Hepatocyte (in vitro differentiated cells): Measurements from ENCODE around the gene CLIP3. TPM values are rescaled to one million over a fixed set of nuclear protein-coding genes. Genes with fewer than 3 reads are reported as not detected.

ENCODE experiments used
- DNase-seq: peaks from one replicate; pipeline ENCODE4 v3.0.0-alpha.2; 2016; ENCODE audit warnings: low spot score
- H2AFZ ChIP-seq: fragments of 200-600 bp; sonication (generic); 2 replicates; pipeline ENCODE4 v1.6.0; 2016; ENCODE audit warnings: antibody characterized with exemption, mild to moderate bottlenecking
- H3K27ac ChIP-seq: fragments of 200-600 bp; sonication (generic); 2 replicates; pipeline ENCODE4 v1.5.1; 2016; ENCODE audit warnings: mild to moderate bottlenecking
- H3K27me3 ChIP-seq: fragments of 200-600 bp; sonication (generic); 2 replicates; pipeline ENCODE4 v1.6.1; 2016
- H3K36me3 ChIP-seq: fragments of 200-600 bp; sonication (generic); replicated peaks from 2 replicates; pipeline ENCODE4 v1.5.1; 2016; ENCODE audit warnings: low read depth; ENCODE audit not compliant: insufficient read depth
- H3K4me1 ChIP-seq: fragments of 200-600 bp; sonication (generic); 2 replicates; pipeline ENCODE4 v1.5.1; 2016; ENCODE audit warnings: mild to moderate bottlenecking, moderate library complexity; ENCODE audit not compliant: insufficient read depth
- H3K4me2 ChIP-seq: fragments of 200-600 bp; sonication (generic); 2 replicates; pipeline ENCODE4 v1.6.0; 2016
- H3K4me3 ChIP-seq: fragments of 200-600 bp; sonication (generic); 2 replicates; pipeline ENCODE4 v1.5.1; 2016; ENCODE audit warnings: mild to moderate bottlenecking
- H3K79me2 ChIP-seq: fragments of 200-600 bp; sonication (generic); 2 replicates; pipeline ENCODE4 v1.6.0; 2017; ENCODE audit warnings: mild to moderate bottlenecking
- H3K9me2 ChIP-seq: fragments of 200-600 bp; sonication (generic); replicated peaks from 2 replicates; pipeline ENCODE4 v1.6.0; 2017; ENCODE audit warnings: mild to moderate bottlenecking; ENCODE audit not compliant: insufficient read depth
- H3K9me3 ChIP-seq: fragments of 200-600 bp; sonication (generic); 2 replicates; pipeline ENCODE4 v1.5.1; 2016; ENCODE audit warnings: low read depth, mild to moderate bottlenecking
- H4K20me1 ChIP-seq: fragments of 200-600 bp; sonication (generic); 2 replicates; pipeline ENCODE4 v1.6.0; 2016; ENCODE audit warnings: mild to moderate bottlenecking; ENCODE audit not compliant: insufficient read depth, poor library complexity, severe bottlenecking
- EZH2 ChIP-seq: fragments of 200-600 bp; sonication (generic); IDR thresholded peaks from 2 replicates; pipeline ENCODE4 v1.6.1; 2016; ENCODE audit warnings: antibody characterized with exemption, mild to moderate bottlenecking, borderline replicate concordance
- EZH2phosphoT487 ChIP-seq: fragments of 200-600 bp; sonication (generic); IDR thresholded peaks from one replicate; pipeline ENCODE4 v1.6.1; 2018; ENCODE audit warnings: antibody characterized with exemption, mild to moderate bottlenecking, low read depth, moderate library complexity; ENCODE audit not compliant: unreplicated experiment, severe bottlenecking
- WGBS: methylation state at CpG from one replicate; pipeline ENCODE4 v1.1.6; 2016; ENCODE audit warnings: low lambda C conversion rate; ENCODE audit errors: missing lambda C conversion rate; 5-methylcytosine and 5-hydroxymethylcytosine counted together
- polyA plus RNA-seq: library from polyadenylated mRNA; unstranded; fragments of >200 nt; fragmentation: Nextera tagmentation; extraction: Ambion mirVana; gene quantifications from 2 replicates; pipeline ENCODE4 v1.2.1, GENCODE V29; 2016
- total RNA-seq: library from RNA; depleted of rRNA; stranded (reverse); fragments of >200 nt; gene quantifications from 2 replicates; pipeline ENCODE4 v1.2.3, GENCODE V29; 2014

The CLIP3 gene
- total and polyA plus RNA-seq, 2 experiments from 2014 or later, result 5.1 to 19.5 TPM

DNA sequence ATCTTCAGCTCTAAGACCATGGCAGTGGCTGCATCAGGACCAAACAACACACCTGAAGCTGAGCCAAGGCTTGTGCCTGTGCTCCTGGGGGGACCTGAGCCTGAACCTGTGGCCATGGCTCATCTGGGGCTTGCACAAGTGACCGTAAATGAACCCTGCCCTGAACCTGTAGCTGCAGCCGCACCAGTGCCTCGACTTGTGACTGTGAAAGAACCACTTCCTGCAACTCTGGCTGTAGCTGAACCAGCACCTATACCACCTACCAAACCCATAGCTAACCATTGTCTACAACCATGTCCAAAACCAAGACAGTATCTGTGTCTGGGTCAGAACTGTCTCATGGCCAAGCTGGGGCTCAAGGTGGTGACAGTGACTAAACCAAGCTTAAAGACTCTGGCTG, 65.9 kb downstream of the CLIP3 start:
- TF ChIP-seq EZH2, result no peak
- TF ChIP-seq EZH2phosphoT487, result no peak
- Histone ChIP-seq H3K4me1 (no peaks in the 10 kb centered on the region), H3K4me3 (no peak overlapping the region), H3K9me3 (no peaks in the 10 kb centered on the region), H2AFZ (no peak overlapping the region), H3K9me2 (no peaks in the 10 kb centered on the region), H3K27me3 (no peaks in the 10 kb centered on the region), H3K79me2 (no peaks in the 10 kb centered on the region), H3K4me2 (no peak overlapping the region), H3K36me3 (no peaks in the 10 kb centered on the region), H4K20me1 (no peaks in the 10 kb centered on the region), H3K27ac (no peak overlapping the region)
- no peak for DNase-seq
- whole genome bisulfite sequencing, result 87% methylated on average over 3 of the region's 3 CpGs

Other genes with a start within 250 kb of the CLIP3 start
- gene PRODH2, start 220.0 kb downstream of the CLIP3 start, total RNA-seq, result 5.1 and 6.8 TPM in 2 replicates
- 7.1 and 13.9 TPM in 2 replicates for gene PRODH2, start 220.0 kb downstream of the CLIP3 start, polyA plus RNA-seq
- 0.30 and 0.36 TPM in 2 replicates for gene NPHS1, start 180.4 kb downstream of the CLIP3 start, total RNA-seq
- gene NPHS1, start 180.4 kb downstream of the CLIP3 start, polyA plus RNA-seq, result 0.15 and 0.76 TPM in 2 replicates
- 0.12 and 1.4 TPM in 2 replicates for gene KIRREL2, start 176.0 kb downstream of the CLIP3 start, total RNA-seq
- gene KIRREL2, start 176.0 kb downstream of the CLIP3 start, polyA plus RNA-seq, result 0.64 and 2.3 TPM in 2 replicates
- 19.8 and 29.0 TPM in 2 replicates for gene APLP1, start 164.3 kb downstream of the CLIP3 start, total RNA-seq
- gene APLP1, start 164.3 kb downstream of the CLIP3 start, polyA plus RNA-seq, result 115 and 147 TPM in 2 replicates
- gene NFKBID, start 132.3 kb downstream of the CLIP3 start, total RNA-seq, result 2.7 and 3.9 TPM in 2 replicates
- 7.3 and 10.8 TPM in 2 replicates for gene NFKBID, start 132.3 kb downstream of the CLIP3 start, polyA plus RNA-seq
- gene HCST, start 130.3 kb downstream of the CLIP3 start, total RNA-seq, result 0.97 and 1.4 TPM in 2 replicates
- 3.9 and 4.8 TPM in 2 replicates for gene HCST, start 130.3 kb downstream of the CLIP3 start, polyA plus RNA-seq
- 2.8 and 5.9 TPM in 2 replicates for gene TYROBP, start 124.6 kb downstream of the CLIP3 start, total RNA-seq
- 2.9 and 4.9 TPM in 2 replicates for gene TYROBP, start 124.6 kb downstream of the CLIP3 start, polyA plus RNA-seq
- gene LRFN3, start 96.5 kb downstream of the CLIP3 start, total RNA-seq, result 4.7 and 5.3 TPM in 2 replicates
- 15.6 and 19.2 TPM in 2 replicates for gene LRFN3, start 96.5 kb downstream of the CLIP3 start, polyA plus RNA-seq
- 34.4 and 36.5 TPM in 2 replicates for gene SDHAF1, start 37.7 kb downstream of the CLIP3 start, total RNA-seq
- 23.9 and 28.6 TPM in 2 replicates for gene SDHAF1, start 37.7 kb downstream of the CLIP3 start, polyA plus RNA-seq
- gene SYNE4, start 24.1 kb downstream of the CLIP3 start, total RNA-seq, result 6.5 and 8.9 TPM in 2 replicates
- 19.8 and 21.1 TPM in 2 replicates for gene SYNE4, start 24.1 kb downstream of the CLIP3 start, polyA plus RNA-seq
- gene ALKBH6, start 18.7 kb downstream of the CLIP3 start, total RNA-seq, result 14.2 and 24.1 TPM in 2 replicates
- 31.1 and 33.7 TPM in 2 replicates for gene ALKBH6, start 18.7 kb downstream of the CLIP3 start, polyA plus RNA-seq
- 4.5 and 6.8 TPM in 2 replicates for gene THAP8, start 21.4 kb upstream of the CLIP3 start, total RNA-seq
- gene THAP8, start 21.4 kb upstream of the CLIP3 start, polyA plus RNA-seq, result 23.1 and 24.1 TPM in 2 replicates
- gene WDR62, start 22.0 kb upstream of the CLIP3 start, total RNA-seq, result 1.8 and 2.1 TPM in 2 replicates
- gene WDR62, start 22.0 kb upstream of the CLIP3 start, polyA plus RNA-seq, result 1.2 and 4.6 TPM in 2 replicates
- gene OVOL3, start 78.3 kb upstream of the CLIP3 start, total RNA-seq, result not detected in 2 replicates
- not detected in 2 replicates for gene OVOL3, start 78.3 kb upstream of the CLIP3 start, polyA plus RNA-seq
- gene POLR2I, start 82.0 kb upstream of the CLIP3 start, total RNA-seq, result 19.3 and 21.7 TPM in 2 replicates
- 104 and 115 TPM in 2 replicates for gene POLR2I, start 82.0 kb upstream of the CLIP3 start, polyA plus RNA-seq
- gene TBCB, start 82.6 kb upstream of the CLIP3 start, total RNA-seq, result 108 and 123 TPM in 2 replicates
- gene TBCB, start 82.6 kb upstream of the CLIP3 start, polyA plus RNA-seq, result 149 and 179 TPM in 2 replicates
- gene CAPNS1, start 107.2 kb upstream of the CLIP3 start, total RNA-seq, result 199 and 268 TPM in 2 replicates
- gene CAPNS1, start 107.2 kb upstream of the CLIP3 start, polyA plus RNA-seq, result 320 and 346 TPM in 2 replicates
- gene COX7A1, start 119.6 kb upstream of the CLIP3 start, total RNA-seq, result not detected in 2 replicates
- gene COX7A1, start 119.6 kb upstream of the CLIP3 start, polyA plus RNA-seq, result not detected in 2 replicates
- gene ZNF565, start 181.8 kb upstream of the CLIP3 start, total RNA-seq, result 3.5 and 8.1 TPM in 2 replicates
- gene ZNF565, start 181.8 kb upstream of the CLIP3 start, polyA plus RNA-seq, result 3.0 and 7.9 TPM in 2 replicates
- gene ZNF146, start 182.2 kb upstream of the CLIP3 start, total RNA-seq, result 80.5 and 106 TPM in 2 replicates
- gene ZNF146, start 182.2 kb upstream of the CLIP3 start, polyA plus RNA-seq, result 39.7 and 46.4 TPM in 2 replicates